ENCODE results near the gene AKAP13. TPM values are rescaled to one million over a fixed set of nuclear protein-coding genes. Genes with fewer than 3 reads are reported as not detected.

Gene AKAP13
- total RNA-seq, 1 experiment from 2014 or later = 55.3 TPM

DNA sequence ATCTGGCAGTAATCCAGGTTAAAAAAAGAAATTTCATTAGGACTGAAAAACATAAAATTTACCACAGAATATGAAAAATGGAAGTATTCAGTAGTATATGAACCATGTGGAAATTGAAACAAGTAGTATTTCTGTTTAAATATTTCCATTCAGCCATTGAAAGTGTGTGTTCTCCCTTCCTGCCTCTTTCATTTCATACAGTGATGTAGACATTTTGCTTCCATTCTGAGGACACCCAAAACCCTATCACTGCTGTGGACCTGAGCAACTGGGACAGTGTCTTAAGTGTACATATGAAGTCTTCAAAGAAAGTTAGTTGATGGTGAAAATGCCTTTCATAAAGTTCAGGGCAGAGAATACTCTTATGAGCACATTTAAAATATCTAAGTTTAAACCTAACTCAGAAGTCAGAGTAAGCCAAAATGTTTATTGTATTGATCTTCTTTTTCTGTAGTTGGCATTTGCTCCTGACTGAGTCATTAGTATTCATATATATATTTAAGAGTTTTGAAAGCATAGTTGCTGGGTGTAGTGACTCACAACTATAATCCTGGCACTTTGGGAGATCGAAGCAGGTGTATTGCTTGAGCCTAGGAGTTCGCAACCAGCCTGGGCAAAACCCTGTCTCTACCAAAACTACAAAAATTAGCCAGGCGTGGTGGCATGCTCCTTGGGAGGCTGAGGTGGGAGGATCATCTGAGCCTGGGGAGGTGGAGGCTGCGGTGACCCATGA is 215.6 kb downstream of the AKAP13 start:
- no peak for DNase-seq (ENCODE audit: low read depth)

GRCh38 chr15:85597155-85597815 is 216.9 kb downstream of the AKAP13 start:
- DNase-seq (ENCODE audit: low read depth) = no peak

DNA sequence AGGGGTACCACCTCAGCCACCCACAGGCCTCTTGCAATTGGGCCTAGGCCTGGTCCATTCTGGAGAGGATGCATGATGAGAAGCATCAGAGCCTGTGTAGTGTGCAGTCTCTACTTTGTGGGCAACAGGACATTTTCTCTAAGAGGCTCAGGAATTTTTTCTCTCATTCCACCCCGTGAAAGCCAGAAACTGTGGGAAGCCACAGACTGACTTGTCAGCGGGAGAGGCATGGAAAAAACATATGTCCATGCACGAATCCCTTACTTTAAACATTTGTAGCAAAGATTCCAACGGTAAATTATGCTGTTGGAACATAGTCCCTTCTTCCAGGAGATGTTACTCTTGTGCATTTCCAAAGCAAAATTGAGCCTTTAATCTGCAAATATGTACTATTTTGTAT is 217.8 kb downstream of the AKAP13 start:
- no peak for DNase-seq (ENCODE audit: low read depth)

GRCh38 chr15:85598718-85599398 is 218.5 kb downstream of the AKAP13 start:
- DNase-seq (ENCODE audit: low read depth) = no peak

DNA sequence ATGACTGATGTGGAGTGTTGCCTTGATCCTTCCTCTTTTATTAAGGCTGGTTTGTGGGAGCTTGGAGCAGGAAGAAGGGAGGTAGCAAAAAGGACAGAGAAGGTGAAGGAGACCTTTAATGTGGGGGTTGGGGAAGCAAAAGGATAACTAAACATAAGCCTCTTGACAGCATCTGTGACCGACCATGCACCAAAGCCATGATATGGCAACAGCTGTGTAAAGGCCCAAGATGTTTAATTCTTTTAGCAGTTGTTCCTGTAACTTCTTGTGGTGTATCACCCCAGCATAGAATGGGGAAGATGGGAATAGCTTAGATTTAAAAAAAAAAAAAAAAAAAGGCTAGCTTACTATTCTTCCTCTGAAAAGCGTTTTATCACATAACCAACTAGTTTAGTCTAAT is 219.6 kb downstream of the AKAP13 start:
- DNase-seq (ENCODE audit: low read depth) = peak; percentile 74

- no peak for DNase-seq (ENCODE audit: low read depth)
Observed at GRCh38 chr15:85603160-85603559, 222.8 kb downstream of the AKAP13 start.

- no peak for DNase-seq (ENCODE audit: low read depth)
Observed at GRCh38 chr15:85603703-85604102, 223.3 kb downstream of the AKAP13 start.

GRCh38 chr15:85604194-85604593 is 223.8 kb downstream of the AKAP13 start:
- no peak for DNase-seq (ENCODE audit: low read depth)

GRCh38 chr15:85606738-85607137 is 226.3 kb downstream of the AKAP13 start:
- no peak for DNase-seq (ENCODE audit: low read depth)

GRCh38 chr15:85607141-85607806 is 226.9 kb downstream of the AKAP13 start:
- DNase-seq (ENCODE audit: low read depth) = no peak

GRCh38 chr15:85607842-85608241 is 227.4 kb downstream of the AKAP13 start:
- DNase-seq (ENCODE audit: low read depth) = peak; percentile 77

GRCh38 chr15:85609492-85609891 is 229.1 kb downstream of the AKAP13 start:
- no peak for DNase-seq (ENCODE audit: low read depth)

DNA sequence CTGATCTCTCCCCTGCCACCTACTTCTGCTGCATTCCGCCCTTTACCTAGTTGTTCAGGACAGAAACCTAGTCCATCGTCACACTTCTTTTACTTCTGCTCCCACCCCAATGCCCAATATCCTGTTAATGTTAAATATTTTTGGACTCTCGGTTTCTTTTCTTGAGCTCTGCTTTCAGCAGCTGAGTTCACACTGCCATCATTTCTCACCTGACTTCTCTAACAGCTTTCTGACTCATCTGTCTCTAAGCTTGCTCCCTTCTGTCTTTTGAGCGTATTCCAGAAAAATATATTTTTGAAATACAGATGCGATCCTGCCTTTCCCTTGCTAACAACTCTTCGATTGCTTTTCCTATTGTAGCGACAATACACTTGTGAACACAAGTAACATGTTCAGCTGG is 231.0 kb downstream of the AKAP13 start:
- no peak for DNase-seq (ENCODE audit: low read depth)

DNA sequence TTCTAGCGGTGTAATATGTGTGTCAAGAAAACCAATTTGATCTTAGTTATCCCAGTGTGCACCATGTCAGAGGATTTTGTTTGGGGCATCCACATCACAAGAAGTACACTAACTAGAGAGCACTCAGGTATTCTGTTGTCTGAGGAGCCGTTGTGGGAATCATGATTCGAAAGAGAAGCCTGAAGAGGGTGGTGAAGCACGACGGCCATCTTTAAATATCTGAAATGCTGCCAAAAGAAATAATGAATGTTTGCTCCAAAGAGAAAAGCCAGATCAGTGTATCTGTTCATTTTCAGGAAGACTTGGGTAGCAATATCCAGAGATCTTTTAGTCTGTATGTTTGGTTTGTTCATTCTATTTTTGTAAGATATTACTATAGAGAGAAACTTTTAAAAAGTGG is 233.7 kb downstream of the AKAP13 start:
- DNase-seq (ENCODE audit: low read depth) = no peak

GRCh38 chr15:85615930-85616329 is 235.5 kb downstream of the AKAP13 start:
- peak; percentile 58 for DNase-seq (ENCODE audit: low read depth)

GRCh38 chr15:85616549-85617110 is 236.2 kb downstream of the AKAP13 start:
- DNase-seq (ENCODE audit: low read depth) = no peak

GRCh38 chr15:85618228-85618505 is 237.8 kb downstream of the AKAP13 start:
- no peak for DNase-seq (ENCODE audit: low read depth)

GRCh38 chr15:85618956-85619491 is 238.6 kb downstream of the AKAP13 start:
- DNase-seq (ENCODE audit: low read depth) = peak; percentile 94

DNA sequence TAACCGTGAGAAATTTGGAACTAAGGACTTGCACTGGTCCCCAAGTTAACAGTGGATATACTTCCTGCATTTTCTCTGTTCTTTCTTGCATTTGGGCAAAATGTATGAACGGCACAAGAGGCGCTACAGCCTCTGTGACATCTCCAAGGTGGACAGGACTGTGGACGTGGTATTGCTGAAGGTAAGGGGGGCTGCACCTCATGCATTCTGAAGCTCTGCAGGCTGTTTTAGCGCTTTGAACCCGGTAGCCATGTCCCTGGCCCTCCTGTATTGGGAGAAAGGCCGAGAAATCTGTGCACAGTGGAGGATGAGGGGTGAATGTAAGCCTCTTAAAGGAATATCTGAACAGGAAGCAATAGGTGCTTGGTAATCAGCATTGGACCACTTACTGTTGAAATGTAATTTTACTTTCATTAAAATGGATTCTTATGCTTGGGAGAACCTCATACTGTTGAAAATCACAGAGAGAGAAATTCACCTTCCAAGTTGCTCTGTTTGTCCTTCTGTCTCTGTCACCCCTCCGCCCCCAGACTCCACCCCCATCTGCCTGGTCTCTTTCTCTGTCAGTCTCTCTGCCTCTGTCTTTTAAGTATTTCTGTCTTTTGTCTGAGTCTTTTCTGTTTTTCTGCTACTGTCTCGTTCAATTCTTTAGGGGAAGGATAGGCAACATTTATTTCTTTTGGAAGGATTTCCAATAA is 239.7 kb downstream of the AKAP13 start:
- no peak for DNase-seq (ENCODE audit: low read depth)

GRCh38 chr15:85620690-85621049 is 240.3 kb downstream of the AKAP13 start:
- peak; percentile 69 for DNase-seq (ENCODE audit: low read depth)

DNA sequence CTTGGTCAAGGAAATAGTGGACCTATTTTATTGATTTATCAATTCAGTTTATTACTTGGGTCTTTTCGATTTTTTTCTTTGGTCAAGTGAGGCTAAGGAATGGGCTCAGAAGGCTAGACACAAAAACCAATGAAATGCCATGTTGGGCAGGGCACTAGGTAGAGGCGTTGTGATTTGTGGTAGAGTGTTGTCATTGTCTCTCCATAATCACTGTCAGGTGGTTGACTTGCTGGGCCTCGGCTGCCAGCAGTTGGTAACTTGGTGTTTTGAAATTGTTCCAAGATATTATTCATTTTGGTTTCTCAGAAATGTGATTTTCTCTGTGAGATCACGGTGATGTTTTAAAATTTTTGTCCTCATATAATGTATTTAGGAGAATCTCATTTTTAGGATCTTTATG is 240.7 kb downstream of the AKAP13 start:
- peak; percentile 71 for DNase-seq (ENCODE audit: low read depth)
